Ovary (tissue), 9 donors: ENCODE data around the gene IGSF11. TPM values are rescaled to one million over a fixed set of nuclear protein-coding genes. Genes with fewer than 3 reads are reported as not detected.
A peak's percentile ranks its signal among the peaks of the same experiment; 100 is the strongest.

Experiments
- DNase-seq, 5 donors: peaks; one replicate each; pipeline ENCODE4 v3.0.0-alpha.2; 2019 to 2020
- H3K27ac ChIP-seq, 2 donors: fragments of 200-600 bp; one replicate each; pipeline versions ENCODE4 v1.5.1 to v1.8.0; 2019 to 2022
- H3K27me3 ChIP-seq: fragments of 200-600 bp; one replicate; pipeline ENCODE4 v1.8.0; 2022
- H3K36me3 ChIP-seq: fragments of 200-600 bp; sonication (generic); one replicate; pipeline ENCODE4 v1.5.1; 2019
- H3K4me1 ChIP-seq: one replicate; pipeline ENCODE4 v1.8.1; 2013; ENCODE audit warnings: mild to moderate bottlenecking, moderate library complexity; ENCODE audit not compliant: insufficient read depth
- H3K4me3 ChIP-seq: fragments of 200-600 bp; sonication (generic); one replicate; pipeline ENCODE4 v1.5.1; 2017
- H3K9me3 ChIP-seq, 2 donors: fragments of 200-600 bp in 1 of 2; sonication (generic) in 1 of 2; one replicate each; pipeline versions ENCODE4 v1.5.1 to v1.8.1; 2013 to 2019; ENCODE audit warnings: mild to moderate bottlenecking in 1 of 2, moderate library complexity in 1 of 2
- CTCF ChIP-seq, 3 donors: fragments of 450-650 bp in 2 of 3; fragments of 200-600 bp in 1 of 3; IDR thresholded peaks; one replicate each; pipeline versions ENCODE4 v1.5.1 to v1.8.0; 2016 to 2022; ENCODE audit warnings: antibody characterized with exemption in 3 of 3, mild to moderate bottlenecking in 1 of 3
- EP300 ChIP-seq: sonication (generic); formaldehyde crosslinking; IDR thresholded peaks from one replicate; pipeline ENCODE4 v1.6.1; 2017; ENCODE audit warnings: antibody characterized with exemption
- POLR2A ChIP-seq: fragments of 450-650 bp; IDR thresholded peaks from one replicate; pipeline ENCODE4 v1.6.1; 2017; ENCODE audit warnings: antibody characterized with exemption, mild to moderate bottlenecking, moderate library complexity
- WGBS, 3 donors: extraction: QIAGEN DNeasy Blood & Tissue Kit in 1 of 3; methylation state at CpG; one replicate each; pipeline versions ENCODE4 v1.1.5 to v1.1.7; 2013 to 2017; 5-methylcytosine and 5-hydroxymethylcytosine counted together
- intact Hi-C, 4 donors: fragments of 100-400 bp; cut with DNase I; formaldehyde crosslinking; loops; one replicate each; pipeline versions ENCODE4 v1.11.0 to v1.15.1; 2022 to 2023
- polyA plus RNA-seq, 2 donors: library from polyadenylated mRNA; stranded (reverse); fragments of 200-250 nt in 1 of 2; fragments of 350-450 nt in 1 of 2; fragmentation: Illumina TruSeq in 1 of 2; extraction: RNeasy Lipid Tissue Mini Kit (QIAGEN cat#74804) in 1 of 2; gene quantifications; one replicate each; pipeline ENCODE4 v1.2.3, GENCODE V29; 2013 to 2014
- total RNA-seq, 7 donors: library from RNA; depleted of rRNA in 2 of 7; stranded (reverse); fragments of >200 nt in 2 of 7; fragmentation: NEBNext Ultra II Directional in 3 of 7; extraction: Animal tissue kit (Norgen Biotek cat#: 25700) in 3 of 7; gene quantifications; one replicate each; pipeline versions ENCODE4 v1.1.0 to v1.2.4, GENCODE V29; 2016 to 2023
- donor health status: DM: no; HTN: no; CAD: no; lungs with moderate emphysema.
- donor health status: DM: no; HTN: no; CAD: no.
- donor health status: Bipolar disorder and iron deficiency.
- donor health status: DM: yes; HTN: yes; CAD: no.
- donor health status: DM: no; HTN: no; CAD: no.
- donor health status: DM: yes; HTN: yes; CAD: no.

IGSF11 gene
- total and polyA plus RNA-seq, 9 donors = 8.9 to 22.3 (median 16.8) TPM

GRCh38 chr3:119035014-119035346, 334 bp upstream of the IGSF11 start:
- H3K9me3 ChIP-seq = no peaks in the 10 kb centered on the region
- DNase-seq = no peak
- 0% methylated on average over 14 to 18 of the region's 18 CpGs for WGBS, 3 donors
- peak overlapping the region in 1 of 2 donors; percentile 79 for H3K27ac ChIP-seq
- H3K4me1 ChIP-seq = peaks cover 4% of the 10 kb centered on the region
- TF ChIP-seq CTCF (IDR thresholded peaks at IDR 0.05) (no peak), EP300 (no peak), POLR2A (no peak)
- H3K27me3 ChIP-seq = no peaks in the 10 kb centered on the region
- intact Hi-C loops = loop anchor here in 3 of 4 donors (2.0 to 10.0 kb wide), 2 partner anchors 150 kb away; no protein-coding TSS in a partner anchor
- H3K36me3 ChIP-seq = no peaks in the 10 kb centered on the region
- H3K4me3 ChIP-seq = peak overlapping the region; percentile 58

DNA sequence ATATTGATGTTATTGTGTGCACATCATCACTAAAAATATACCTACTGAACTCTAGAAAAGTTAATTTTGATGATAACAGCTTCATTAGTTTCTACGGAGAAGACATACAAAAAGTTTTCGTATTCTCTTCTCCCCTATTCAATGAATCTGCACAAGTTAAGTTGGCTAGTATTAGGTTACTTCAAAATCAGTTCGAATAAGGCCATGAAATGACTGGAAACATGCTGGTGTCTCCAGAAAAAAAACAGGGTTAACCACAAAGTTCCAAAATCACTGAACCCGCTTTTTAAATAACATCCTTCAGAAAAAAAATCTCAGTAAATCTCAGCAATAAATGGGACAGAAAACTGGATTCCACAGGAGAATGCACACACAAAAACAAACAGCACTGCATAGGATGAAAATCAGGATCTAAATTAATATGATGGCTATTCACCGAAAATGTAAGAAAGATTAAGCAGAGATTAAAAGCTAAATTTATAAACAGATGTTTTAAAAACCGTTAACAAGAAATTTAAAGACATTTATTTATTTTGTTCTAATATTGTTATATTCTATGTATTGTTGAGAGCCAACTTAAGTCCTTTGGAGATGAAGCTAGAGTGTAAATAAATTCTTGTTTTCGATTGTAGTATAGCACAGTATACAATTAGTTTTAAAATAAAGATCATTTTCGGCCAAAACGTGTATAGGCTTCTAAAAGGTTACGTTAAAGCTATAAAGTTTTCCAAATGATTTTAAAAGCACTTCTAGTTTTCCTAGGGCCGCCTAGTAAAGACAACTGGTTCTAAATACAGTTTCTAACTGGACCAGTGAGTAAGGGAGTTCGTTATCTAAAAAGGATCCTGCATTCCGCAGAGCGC, 1.0 kb downstream of the IGSF11 start:
- TF ChIP-seq EP300 = no peak
- no peak for TF ChIP-seq POLR2A
- no peak for TF ChIP-seq CTCF (IDR thresholded peaks at IDR 0.05)
- peak overlapping the region; percentile 58 for H3K4me3 ChIP-seq
- H3K9me3 ChIP-seq = no peaks in the 10 kb centered on the region
- H3K4me1 ChIP-seq = peaks cover 4% of the 10 kb centered on the region
- intact Hi-C loops = loop anchor here in 3 of 4 donors (2.0 to 10.0 kb wide), 4 partner anchors 41 to 149 kb away; no protein-coding TSS in a partner anchor
- no peak for DNase-seq
- WGBS, 3 donors = 11 to 26% (median 13%) methylated on average over 14 of the region's 14 CpGs
- H3K36me3 ChIP-seq = no peaks in the 10 kb centered on the region
- H3K27ac ChIP-seq = peak overlapping the region; percentile 79
- no peaks in the 10 kb centered on the region for H3K27me3 ChIP-seq

GRCh38 chr3:119025171-119025795, 9.4 kb downstream of the IGSF11 start:
- H3K9me3 ChIP-seq = no peaks in the 10 kb centered on the region
- no peak for TF ChIP-seq POLR2A
- no peak for TF ChIP-seq CTCF (IDR thresholded peaks at IDR 0.05)
- TF ChIP-seq EP300 = no peak
- no peak for DNase-seq
- peak overlapping the region in 1 of 2 donors; percentile 23 for H3K27ac ChIP-seq
- 63 to 74% (median 65%) methylated on average over 3 of the region's 3 CpGs for WGBS, 3 donors
- H3K4me3 ChIP-seq = no peak overlapping the region
- intact Hi-C loops = no loop called here
- H3K4me1 ChIP-seq = peaks cover 3% of the 10 kb centered on the region
- H3K27me3 ChIP-seq = no peaks in the 10 kb centered on the region
- H3K36me3 ChIP-seq = no peaks in the 10 kb centered on the region

DNA sequence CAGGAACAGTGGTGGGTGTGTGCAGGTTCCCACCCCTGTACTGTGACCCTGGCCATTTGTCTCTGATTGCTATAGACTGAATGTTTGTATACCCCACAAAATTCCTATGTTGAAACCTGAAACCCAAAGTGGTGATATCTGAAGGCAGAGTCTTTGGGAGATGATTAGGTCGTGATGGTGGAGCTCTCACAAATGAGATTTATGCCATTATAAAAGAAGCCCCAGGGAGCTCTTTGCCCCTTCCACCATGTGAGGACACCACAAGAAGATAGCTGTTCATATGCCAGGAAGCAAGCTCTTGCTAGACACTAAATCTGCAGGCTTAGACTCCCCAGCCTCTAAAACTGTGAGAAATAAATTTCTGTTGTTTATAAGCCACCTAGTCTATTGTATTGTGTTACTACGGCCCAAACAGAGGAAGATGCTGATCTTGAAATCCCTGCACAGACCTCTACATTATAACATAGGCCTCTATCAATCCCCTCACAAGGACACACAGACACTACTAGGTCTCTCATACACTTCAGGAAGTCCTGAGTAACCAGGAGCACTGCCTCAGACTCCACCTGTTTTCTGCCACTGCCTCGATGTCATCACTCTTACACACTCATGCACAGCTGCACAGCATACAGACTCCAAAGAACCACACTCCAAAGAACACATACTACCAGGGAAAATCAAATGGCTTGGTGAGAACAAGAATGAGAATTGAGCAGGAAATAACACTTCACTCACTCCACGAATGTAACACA, 14.7 kb downstream of the IGSF11 start:
- H3K4me3 ChIP-seq = no peak overlapping the region
- H3K9me3 ChIP-seq = no peaks in the 10 kb centered on the region
- intact Hi-C loops = no loop called here
- H3K36me3 ChIP-seq = no peaks in the 10 kb centered on the region
- no peak for DNase-seq
- WGBS, 3 donors = 36 to 66% (median 64%) methylated on average over 4 of the region's 4 CpGs
- H3K27me3 ChIP-seq = no peaks in the 10 kb centered on the region
- peaks cover 8% of the 10 kb centered on the region for H3K4me1 ChIP-seq
- no peak for TF ChIP-seq EP300
- TF ChIP-seq POLR2A = no peak
- no peak for TF ChIP-seq CTCF (IDR thresholded peaks at IDR 0.05)
- no peak overlapping the region for H3K27ac ChIP-seq
